ENCODE data around the gene HS6ST1.

DNA sequence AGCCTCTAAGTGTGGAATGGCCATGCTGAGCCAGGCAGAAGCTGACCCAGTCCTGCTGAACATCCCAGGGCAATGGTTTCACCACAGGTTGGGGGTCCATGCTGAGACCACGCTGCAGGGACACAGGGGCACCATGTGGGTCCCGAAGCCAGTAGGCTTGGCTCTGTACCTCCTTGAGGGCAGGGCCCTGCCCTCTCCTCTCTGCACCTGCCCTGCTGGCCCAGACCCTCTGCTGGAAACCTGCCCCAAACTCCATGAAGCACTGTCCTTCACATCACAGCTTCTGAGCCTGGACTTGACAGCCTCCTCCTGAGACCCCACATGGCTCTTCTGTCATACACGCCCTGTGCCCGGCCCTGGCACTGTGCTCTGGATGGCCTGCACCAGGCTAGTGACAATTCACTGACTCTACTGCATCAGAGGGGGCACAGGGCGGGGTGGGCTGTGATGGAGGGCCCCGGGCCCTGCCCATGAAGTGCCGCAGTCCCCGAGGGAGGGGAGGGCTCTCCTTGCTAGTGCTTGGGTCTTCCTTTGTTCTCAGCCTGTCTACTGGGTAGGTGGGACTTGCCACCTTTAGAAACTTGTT, 24.7 kb downstream of the HS6ST1 start:
- no peak for TF ChIP-seq POLR2A (IDR thresholded peaks at IDR 0.05)
- TF ChIP-seq, protein P1, sequence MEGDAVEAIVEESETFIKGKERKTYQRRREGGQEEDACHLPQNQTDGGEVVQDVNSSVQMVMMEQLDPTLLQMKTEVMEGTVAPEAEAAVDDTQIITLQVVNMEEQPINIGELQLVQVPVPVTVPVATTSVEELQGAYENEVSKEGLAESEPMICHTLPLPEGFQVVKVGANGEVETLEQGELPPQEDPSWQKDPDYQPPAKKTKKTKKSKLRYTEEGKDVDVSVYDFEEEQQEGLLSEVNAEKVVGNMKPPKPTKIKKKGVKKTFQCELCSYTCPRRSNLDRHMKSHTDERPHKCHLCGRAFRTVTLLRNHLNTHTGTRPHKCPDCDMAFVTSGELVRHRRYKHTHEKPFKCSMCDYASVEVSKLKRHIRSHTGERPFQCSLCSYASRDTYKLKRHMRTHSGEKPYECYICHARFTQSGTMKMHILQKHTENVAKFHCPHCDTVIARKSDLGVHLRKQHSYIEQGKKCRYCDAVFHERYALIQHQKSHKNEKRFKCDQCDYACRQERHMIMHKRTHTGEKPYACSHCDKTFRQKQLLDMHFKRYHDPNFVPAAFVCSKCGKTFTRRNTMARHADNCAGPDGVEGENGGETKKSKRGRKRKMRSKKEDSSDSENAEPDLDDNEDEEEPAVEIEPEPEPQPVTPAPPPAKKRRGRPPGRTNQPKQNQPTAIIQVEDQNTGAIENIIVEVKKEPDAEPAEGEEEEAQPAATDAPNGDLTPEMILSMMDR (IDR thresholded peaks at IDR 0.05 in 4 of 5, conservative IDR thresholded peaks at IDR 0.05 in 1 of 5) = no peak
